ENCODE measurements around the gene CYP19A1.
"Not testable (repeated sequence)": the region's sequence is repeated elsewhere in the genome, so short reads cannot be mapped to it uniquely, and the experiment has no call there.

CYP19A1 gene

DNA sequence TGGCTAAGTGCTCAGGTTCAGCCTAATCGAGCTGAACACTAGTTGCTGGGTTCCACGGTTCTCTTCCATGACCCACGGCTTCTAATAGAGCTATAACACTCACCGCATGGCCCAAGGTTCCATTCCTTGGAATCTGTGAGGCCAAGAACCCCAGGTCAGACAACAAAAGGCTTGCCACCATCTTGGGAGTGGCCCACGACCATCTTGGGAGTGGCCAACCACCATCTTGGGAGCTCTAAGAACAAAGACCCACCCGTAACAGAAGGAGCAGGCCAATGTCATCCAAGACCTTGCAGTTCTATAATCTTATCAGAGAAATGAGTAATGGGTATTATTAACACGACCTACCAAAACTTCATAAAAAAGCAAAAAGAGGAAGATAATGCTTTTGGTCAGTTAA lies 77.3 kb downstream of the CYP19A1 start:
- not testable (repeated sequence) for DNase-seq (ENCODE audit: low read depth in 2 of 2)

DNA sequence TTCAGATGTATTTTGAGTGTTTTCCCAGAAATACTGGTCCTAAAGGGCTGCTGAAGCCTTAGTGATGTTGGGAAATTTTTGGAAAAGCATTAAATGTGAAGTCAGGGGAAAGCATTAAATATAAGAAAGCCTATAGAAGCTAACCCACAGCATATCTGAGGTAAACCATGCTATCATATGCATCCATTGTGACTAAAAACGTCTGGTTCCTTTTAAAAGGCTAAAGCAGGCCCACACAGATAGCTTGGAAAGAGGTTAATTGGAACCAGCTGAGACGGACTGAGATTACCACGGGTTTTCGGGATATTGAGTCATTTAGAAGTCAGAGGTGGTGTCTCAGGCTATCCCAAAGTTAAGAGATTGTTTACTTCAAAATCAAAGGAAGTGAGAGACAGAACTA lies 78.2 kb downstream of the CYP19A1 start:
- no peak for DNase-seq (ENCODE audit: low read depth in 2 of 2)

DNA sequence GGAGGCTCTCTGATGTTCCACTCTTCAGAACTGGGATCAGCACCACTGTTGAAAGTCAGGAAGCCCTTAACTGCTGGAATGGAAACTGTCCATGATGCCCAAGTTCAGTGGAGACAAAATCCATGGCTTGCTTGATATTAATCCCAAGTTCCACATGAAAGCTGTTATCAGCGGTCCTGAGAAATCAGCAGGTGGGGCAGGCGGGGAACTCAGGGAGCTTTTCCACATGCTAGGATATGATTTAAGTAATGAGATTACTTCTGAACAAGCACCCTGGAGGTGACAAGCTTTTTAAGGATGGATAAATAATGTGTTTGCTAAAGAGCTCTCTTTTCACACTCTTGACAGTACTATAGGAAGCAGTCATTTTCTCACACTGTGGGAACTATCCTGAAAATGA lies 82.9 kb downstream of the CYP19A1 start:
- DNase-seq (ENCODE audit: low read depth in 2 of 2): no peak

GRCh38 chr15:51253366-51253765 lies 85.0 kb downstream of the CYP19A1 start:
- no peak for DNase-seq (ENCODE audit: low read depth in 2 of 2)

DNA sequence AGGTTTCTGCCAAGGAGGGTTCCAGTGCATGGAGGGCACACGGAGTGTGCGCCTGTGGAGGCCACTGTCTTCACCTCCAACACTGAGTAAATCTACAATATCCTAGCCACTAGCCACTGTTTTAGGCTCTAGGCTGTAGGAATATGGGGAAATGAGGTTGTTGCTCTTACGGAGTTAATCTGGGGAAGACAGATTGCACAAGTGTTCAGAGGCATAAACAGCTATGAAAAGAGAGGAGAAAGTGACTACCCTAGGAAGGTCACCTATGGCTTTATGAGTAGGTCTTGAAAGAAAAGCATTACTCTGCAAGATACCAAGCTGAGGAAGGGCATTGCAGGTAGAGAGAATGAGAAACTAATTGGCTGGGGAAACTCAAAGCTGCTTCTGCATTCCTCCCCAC lies 85.7 kb downstream of the CYP19A1 start:
- DNase-seq (ENCODE audit: low read depth in 2 of 2): no peak

- no peak for DNase-seq (ENCODE audit: low read depth in 2 of 2)
Observed at GRCh38 chr15:51251556-51251955, 86.8 kb downstream of the CYP19A1 start.

- no peak for DNase-seq (ENCODE audit: low read depth in 2 of 2)
Observed at GRCh38 chr15:51250217-51251011, 88.0 kb downstream of the CYP19A1 start.

DNA sequence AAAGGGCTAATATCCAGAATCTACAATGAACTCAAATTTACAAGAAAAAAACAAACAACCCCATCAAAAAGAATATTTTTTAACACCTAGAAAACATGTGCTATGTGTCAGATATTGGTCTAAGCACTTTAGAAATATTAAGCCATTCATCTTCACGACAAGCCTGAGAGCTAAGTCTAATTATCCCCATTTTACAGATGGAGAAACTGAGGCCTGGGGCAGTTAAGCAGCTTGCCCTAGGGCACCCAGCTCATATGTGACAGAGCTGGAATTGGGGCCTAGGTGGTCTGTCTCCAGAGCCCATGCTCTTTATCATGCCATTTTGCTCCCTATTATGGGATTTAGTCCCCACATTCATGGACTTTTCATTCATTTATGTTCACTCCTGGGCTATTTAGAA lies 92.8 kb downstream of the CYP19A1 start:
- DNase-seq (ENCODE audit: low read depth in 2 of 2): no peak

GRCh38 chr15:51244423-51244869 lies 94.0 kb downstream of the CYP19A1 start:
- DNase-seq (ENCODE audit: low read depth in 2 of 2): no peak

DNA sequence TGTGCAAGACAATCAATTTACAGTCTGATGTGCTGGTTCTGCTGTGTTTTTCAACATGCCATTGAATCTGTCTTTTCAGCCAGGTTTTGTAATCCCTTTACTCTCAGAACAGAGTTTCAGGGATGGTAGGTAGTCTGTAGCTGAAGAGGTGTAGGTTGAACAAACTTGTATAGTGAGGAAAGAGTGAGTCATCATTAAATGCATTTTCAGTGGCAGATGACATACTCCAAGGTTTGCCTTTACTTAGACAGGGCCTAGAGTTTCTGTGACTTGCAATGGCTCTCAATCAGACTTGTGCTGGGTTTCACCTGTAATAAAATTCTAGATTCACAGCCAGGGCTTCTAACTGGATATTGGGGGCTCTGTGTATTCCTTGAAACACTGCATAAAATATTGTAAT lies 94.6 kb downstream of the CYP19A1 start:
- DNase-seq (ENCODE audit: low read depth in 2 of 2): no peak

- DNase-seq (ENCODE audit: low read depth in 2 of 2): no peak
Observed at GRCh38 chr15:51240066-51240465, 98.3 kb downstream of the CYP19A1 start.

DNA sequence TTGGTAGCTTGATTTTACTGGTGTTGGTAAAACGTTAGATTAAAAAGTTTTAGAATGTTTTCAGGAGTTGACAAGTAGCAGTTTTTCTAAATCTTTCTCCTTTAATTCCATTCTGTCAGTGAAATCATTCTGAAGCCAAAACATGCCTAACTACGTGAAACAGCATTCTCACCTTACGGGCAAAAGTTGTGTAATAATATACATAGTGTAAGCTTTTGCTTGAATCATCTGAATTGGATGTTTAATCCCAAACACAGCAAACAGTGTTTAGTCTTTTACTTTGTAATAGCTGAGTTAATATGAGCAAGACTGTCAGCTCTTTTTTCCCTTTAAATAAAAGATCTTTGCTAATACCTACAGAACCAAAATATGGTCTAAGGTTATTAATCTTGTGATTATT lies 100.6 kb downstream of the CYP19A1 start:
- no peak for DNase-seq (ENCODE audit: low read depth in 2 of 2)

DNA sequence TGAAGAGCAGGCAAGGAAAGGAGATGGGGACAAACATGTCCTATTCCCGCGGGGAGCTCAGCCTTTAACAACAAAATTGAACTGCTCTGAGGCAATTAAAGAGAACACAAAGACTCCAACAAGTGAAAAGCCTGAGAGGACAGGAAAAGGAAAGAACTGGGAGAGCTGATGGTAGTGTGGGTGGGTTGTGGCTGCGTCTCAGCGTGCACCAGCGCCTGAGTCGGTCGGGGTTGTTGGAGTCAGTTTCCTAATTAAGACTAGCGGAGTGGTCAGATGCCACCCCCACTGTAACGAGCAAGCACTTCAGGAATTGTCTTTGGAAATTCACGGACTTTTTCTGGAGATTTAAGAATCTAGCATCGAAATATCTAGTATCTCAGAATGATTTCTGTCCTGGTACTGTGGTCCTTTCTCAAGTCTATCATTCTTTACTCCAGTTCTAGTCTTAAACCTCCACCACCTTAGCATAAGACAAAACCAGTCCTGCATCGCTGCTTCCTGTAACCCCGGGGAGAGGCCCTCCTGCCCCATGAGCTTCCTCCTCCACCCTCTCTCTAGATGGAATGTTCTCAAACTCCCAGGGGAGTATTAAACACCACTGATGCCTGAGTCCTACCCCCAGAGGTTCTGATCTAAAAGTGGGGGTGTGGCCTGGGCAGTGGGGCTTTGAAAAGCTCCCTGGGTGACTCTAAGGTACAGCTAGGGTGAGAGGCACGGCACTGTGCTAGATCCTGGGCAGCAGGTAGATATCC lies 104.0 kb downstream of the CYP19A1 start:
- no peak for DNase-seq (ENCODE audit: low read depth in 2 of 2)

DNA sequence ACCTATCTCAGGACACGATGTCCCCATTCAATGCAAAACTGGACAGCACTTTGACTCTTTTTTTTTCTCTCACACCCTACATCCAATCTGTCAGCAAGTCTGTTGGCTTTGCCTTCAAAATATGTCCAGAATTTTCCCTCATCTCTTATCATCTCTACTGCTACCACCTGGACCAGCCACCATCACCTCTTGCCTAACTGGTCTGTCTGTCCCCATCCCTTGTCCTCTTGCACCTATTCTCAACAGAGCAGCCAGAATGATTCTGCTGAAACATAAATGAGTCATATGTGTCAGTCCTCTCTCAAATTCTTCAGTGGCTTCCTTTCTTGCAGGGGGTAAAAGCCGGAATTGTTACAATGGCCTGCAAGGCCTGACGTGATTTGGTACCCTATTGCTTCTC lies 105.8 kb downstream of the CYP19A1 start:
- DNase-seq (ENCODE audit: low read depth in 2 of 2): no peak

GRCh38 chr15:51229907-51230330 lies 108.5 kb downstream of the CYP19A1 start:
- no peak for DNase-seq (ENCODE audit: low read depth in 2 of 2)

GRCh38 chr15:51227940-51228732 lies 110.3 kb downstream of the CYP19A1 start:
- no peak for DNase-seq (ENCODE audit: low read depth in 2 of 2)

- no peak for DNase-seq (ENCODE audit: low read depth in 2 of 2)
Observed at GRCh38 chr15:51226576-51227210, 111.7 kb downstream of the CYP19A1 start.

- no peak for DNase-seq (ENCODE audit: low read depth in 2 of 2)
Observed at GRCh38 chr15:51224428-51224827, 114.0 kb downstream of the CYP19A1 start.

DNA sequence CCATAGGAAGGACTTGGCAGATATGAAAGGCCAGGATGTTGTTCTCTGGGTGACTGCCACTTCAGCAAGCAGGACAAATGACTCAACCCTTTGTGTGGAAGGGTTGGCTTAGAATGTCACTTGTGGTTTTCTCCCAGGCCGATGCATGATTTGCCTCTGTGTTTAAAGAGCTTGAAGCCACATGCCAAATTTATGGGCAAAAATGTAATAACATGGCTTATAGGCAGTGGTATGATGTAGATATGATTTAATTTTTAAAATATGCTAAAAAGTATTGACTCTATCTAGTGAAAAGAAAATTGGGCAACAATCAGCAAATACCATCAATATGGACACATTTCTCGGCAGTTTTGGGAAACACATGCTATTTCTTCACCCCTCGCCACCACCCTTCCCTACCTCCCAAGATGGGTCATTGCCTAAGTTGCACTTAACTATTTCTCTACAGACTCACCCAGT lies 114.6 kb downstream of the CYP19A1 start:
- no peak for DNase-seq (ENCODE audit: low read depth in 2 of 2)

DNA sequence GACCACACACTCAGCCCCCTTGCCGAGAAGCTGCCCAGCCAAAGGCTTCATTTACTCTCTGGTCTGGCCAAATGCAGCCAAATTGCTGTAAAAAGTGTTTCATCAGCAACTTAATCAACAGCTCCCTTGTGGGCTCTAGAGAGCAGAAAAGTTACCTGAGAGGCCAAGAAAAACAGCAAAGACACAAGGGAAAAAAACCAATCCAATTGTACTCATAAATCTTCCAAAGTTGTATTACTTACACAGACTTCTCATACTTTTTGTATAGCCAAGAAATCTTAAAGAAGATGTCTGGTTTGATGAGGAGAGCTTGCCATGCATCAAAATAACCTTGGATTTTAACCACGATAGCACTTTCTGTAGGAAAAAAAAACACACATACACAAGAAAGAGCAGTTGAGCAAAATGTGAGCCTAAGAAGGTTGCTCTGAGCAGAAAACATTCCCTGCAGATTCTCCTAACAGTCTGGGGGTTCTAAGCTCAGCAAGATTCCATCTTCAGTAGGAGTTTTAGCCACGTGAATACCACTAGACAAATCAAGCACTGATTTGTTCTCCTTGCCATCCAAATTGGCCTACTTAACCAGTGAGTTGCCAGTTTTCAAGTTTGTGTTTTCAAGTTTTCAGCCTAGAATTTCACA lies 120.0 kb downstream of the CYP19A1 start:
- no peak for DNase-seq (ENCODE audit: low read depth in 2 of 2)

GRCh38 chr15:51212909-51213308 lies 125.5 kb downstream of the CYP19A1 start:
- no peak for DNase-seq (ENCODE audit: low read depth in 2 of 2)

Data from activated CD8-positive, alpha-beta memory T cell treated with anti-CD3 and anti-CD28 coated beads for 4 hours (primary cell).